HG03066 (cell line): ENCODE data around the gene CDYL.

Experiments used
- ATAC-seq: cut with Tn5 transposase; IDR thresholded peaks from one replicate; pipeline ENCODE4 v1.9.1; 2021; ENCODE audit warnings: low read depth; ENCODE audit not compliant: unreplicated experiment

Gene CDYL

GRCh38 chr6:4872841-4873240, 96.6 kb downstream of the CDYL start:
- no peak for ATAC-seq

DNA sequence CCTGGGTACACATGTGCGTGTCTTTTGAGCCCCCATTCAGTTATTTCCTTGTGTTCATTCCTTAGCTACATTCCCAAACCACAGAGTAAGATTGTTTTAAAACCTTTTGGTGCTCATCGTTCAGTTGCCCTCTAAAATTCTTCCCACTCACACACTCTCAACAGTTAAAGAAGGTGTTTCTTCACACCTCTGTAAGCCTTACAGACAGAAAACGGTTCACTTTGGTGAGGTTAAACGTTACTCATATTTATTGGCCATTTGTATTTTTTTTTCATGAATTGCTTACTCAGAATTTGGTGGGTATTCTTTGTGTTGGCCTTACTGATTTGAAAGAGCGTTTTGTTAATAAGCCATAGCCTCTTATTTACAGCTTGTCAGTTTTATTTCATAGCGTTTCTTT, 97.7 kb downstream of the CDYL start:
- ATAC-seq, result no peak

- ATAC-seq, result peak; percentile 90
Measured at GRCh38 chr6:4879741-4880275, 103.6 kb downstream of the CDYL start.

GRCh38 chr6:4880363-4880762, 104.2 kb downstream of the CDYL start:
- ATAC-seq, result no peak

DNA sequence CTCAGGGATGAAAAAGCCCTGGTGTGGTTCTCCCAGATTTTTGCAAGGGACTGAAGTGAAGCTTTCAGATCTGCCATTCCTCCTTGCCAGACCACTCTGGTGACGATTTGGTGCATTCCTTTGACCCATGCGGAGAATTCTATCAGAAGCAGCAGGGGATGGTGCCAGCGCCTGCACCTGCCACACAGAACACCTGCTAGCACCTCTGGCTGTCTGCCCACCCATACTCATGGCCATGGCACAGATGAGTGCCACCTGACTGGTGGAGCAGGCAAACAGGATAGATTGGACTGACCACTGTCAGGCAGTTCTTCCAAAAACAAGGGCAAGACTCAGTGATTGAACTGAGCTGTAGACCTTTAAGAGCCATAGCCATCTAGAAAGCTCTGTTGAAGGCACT, 107.1 kb downstream of the CDYL start:
- no peak for ATAC-seq

GRCh38 chr6:4884646-4885340, 108.6 kb downstream of the CDYL start:
- no peak for ATAC-seq

DNA sequence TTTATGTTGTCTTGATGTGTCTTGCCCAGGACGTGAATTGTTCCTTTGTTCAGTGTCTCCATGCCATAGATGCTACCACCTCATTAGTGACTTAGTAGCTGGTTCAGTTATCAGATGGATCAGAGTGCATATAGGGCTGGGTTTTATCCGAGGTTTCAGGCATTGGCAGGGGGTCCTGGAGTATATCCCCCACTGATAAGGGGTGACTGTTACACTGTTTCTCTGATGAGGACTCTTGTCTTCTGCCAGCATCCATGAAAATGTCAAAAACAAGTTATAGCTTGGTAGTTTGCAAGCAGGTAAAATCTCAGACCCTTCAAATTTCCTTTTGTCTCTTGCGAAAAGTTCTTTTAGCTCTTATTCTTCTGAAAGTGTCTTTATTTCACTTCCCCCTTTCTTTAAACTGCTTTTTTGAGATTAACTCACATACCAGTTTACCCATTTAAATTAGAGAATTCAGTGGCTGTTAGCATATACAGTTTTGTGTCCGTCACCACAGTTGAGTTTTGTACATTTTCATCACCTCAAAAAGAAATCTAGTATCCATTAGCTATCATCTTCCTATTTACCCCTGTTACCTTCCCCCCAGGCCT, 109.2 kb downstream of the CDYL start:
- ATAC-seq, result no peak

- no peak for ATAC-seq
Measured at GRCh38 chr6:4888841-4889240, 112.6 kb downstream of the CDYL start.

DNA sequence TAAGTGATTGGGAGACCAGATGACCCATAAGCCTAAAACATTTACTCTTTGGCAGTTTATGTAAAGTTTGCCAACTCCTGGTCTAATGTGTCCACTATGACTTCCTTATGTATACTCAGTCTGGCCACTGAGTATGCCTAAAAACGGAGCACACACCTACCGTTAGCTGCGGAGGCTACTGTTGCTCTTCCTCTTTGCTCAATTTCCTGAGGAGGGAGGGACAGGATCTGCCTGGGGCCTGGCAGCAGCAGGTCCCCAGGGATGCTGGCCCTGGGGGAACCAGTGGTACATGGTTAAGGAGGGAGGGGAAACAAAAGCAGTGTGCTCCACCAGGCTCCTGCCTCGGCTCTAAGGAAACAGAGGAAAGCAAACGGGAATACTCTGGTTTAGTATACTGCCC, 113.5 kb downstream of the CDYL start:
- ATAC-seq, result no peak

- no peak for ATAC-seq
Measured at GRCh38 chr6:4890191-4890590, 114.0 kb downstream of the CDYL start.

- no peak for ATAC-seq
Measured at GRCh38 chr6:4890627-4891026, 114.4 kb downstream of the CDYL start.

DNA sequence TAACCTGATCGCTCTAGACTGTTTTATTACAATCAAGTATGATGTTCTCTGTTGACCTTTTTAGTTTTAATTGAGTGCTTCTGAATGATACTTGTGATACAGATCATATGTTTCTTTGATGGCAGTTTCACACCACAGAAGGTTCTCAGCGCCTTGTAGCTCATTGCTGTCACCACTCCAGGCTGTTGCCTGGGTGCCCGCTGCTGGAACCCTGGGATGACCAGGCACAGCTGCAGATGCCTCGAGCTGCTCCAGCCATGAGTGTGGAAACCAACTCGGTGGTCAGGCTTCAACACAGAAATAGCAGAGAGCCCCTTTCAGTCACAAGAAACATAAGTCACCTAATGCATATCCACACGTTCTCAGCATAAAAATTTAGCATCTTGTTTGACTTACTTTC, 114.9 kb downstream of the CDYL start:
- ATAC-seq, result no peak

DNA sequence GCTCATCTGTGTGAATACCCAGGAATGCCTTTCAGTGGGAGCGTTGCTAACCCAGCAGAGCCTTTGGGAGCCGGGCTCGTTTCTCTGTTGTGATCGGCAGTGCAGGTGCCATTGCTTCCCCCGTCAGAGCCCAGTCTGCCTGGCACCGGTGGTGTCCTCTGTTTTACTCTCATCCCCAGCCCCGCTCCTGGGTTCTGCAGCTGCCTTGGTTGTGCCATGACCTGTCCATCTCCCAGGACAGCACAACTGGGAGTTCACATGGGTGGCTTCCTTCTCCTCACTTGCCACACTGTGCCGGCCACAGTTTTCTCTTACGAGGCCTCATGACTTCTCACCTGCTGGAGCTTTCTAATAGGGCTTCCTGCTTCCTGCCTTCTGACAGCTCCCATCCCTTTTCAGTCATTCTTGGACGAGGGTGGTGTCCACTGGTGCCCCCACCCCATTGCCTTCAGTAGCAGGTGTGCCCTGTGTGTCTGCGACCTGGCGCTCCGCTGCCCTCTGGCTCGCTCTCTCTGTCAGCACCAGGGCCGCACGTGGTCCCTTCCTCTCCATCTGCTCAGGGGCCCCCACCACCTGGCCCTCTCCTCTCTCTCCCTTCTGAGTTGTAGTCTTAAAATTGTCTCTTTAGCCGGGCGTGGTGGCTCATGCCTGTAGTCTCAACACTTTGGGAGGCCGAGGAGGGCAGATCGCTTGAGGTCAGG, 116.7 kb downstream of the CDYL start:
- ATAC-seq, result no peak

GRCh38 chr6:4894049-4894448, 117.8 kb downstream of the CDYL start:
- no peak for ATAC-seq

- no peak for ATAC-seq
Measured at GRCh38 chr6:4895971-4896370, 119.8 kb downstream of the CDYL start.

- no peak for ATAC-seq
Measured at GRCh38 chr6:4896401-4896800, 120.2 kb downstream of the CDYL start.

- ATAC-seq, result no peak
Measured at GRCh38 chr6:4899249-4900034, 123.2 kb downstream of the CDYL start.

DNA sequence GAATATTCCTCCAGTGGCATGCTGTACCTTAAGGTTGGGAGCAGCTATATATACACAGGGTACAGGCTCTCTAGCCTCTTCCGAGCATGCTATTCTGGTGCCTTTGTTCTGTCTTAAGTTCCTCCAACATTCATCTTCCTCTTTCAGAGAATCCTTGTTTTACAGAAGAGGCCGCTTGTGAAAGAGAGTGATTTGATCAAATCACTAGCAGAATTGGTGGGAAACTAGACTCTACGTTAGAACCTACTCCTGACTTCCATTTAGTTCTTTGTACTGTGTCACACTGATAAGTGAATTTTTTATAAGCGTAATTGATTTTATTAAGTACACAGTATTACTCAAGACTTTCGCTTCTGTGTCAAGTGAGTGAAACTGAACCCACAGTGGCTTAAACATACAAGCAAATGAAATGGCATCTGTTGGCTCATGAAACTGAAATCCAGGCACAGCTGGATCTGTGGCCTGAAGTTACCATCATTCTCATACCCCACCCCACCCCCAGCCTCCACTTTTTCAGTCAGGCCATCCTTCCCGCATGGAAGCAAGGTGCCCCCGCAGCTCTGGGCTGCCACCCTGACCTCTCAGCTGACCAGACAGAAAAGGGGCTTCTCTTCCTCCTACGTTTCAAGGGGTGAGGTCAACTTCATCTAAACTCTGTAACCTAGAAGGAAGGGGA, 125.3 kb downstream of the CDYL start:
- no peak for ATAC-seq

- no peak for ATAC-seq
Measured at GRCh38 chr6:4902363-4902762, 126.2 kb downstream of the CDYL start.

- no peak for ATAC-seq
Measured at GRCh38 chr6:4903121-4903520, 126.9 kb downstream of the CDYL start.
